Measurements from ENCODE around the gene ALDH8A1.
"Not testable (repeated sequence)": the region's sequence is repeated elsewhere in the genome, so short reads cannot be mapped to it uniquely, and the experiment has no call there.

ALDH8A1 gene

DNA sequence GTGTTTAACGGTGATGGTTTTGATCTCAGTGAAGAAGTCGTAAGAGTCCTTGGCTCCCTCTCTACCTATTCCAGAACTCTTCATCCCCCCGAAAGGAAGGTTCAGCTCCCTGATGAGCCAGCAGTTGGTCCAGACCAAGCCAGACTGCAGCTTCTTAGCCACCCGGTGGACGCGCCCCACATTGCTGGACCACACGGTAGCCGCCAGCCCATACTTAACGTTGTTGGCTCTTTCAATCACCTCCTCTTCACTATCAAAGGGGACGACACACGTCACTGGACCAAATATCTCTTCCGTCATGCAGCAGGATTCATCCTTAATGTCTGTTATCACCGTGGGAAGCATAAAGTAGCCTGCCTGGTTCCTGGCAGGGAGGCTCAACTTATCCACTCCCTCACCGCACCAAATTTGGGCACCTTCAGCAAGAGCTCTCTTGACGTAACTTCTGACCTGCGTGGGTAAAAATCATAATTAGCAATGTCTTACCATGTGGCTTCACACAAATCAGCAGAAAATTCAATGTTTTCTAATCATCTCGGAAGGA is 31.4 kb downstream of the ALDH8A1 start:
- intact Hi-C loops (cut with DNase I) = no loop called here
- DNase-seq = peak in 1 of 10 donors; percentile 43

- intact Hi-C loops (cut with DNase I) = no loop called here
- DNase-seq = no peak
These were observed 38.4 kb downstream of the ALDH8A1 start for GRCh38 chr6:134911547-134911946.

- intact Hi-C loops (cut with DNase I) = no loop called here
- DNase-seq = no peak
These were observed 39.3 kb downstream of the ALDH8A1 start for GRCh38 chr6:134910593-134910935.

GRCh38 chr6:134909701-134910592 is 40.0 kb downstream of the ALDH8A1 start:
- intact Hi-C loops (cut with DNase I) = no loop called here
- no peak for DNase-seq

DNA sequence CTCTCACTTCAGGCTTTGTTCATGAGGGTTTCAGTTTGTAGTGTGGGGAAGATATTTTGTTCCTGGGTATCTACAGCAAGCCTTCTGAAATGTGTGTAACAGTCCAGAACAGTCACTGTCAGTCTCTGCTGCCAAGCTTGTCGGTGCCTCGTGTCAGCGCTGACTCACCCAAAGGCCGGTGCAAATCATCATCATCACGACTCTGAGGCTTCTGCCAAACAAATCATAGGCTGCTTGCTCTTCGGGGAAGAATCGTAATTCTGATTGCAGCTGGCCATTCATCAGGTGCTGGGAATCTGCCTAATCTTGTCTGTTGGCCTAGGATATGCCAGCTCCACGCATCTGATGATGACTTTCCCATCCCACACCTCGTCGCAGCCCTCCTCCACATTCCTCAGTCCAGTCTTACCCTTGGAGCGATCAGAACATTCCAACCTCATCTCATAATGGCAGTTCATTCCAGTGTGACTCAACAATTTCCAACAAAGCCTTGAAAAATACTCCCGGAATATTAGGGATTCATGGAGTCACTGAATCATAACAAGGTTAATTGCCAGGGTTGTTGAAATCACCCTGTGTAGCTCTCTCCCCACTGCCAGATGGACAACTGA is 40.9 kb downstream of the ALDH8A1 start:
- DNase-seq = peak in 9 of 10 donors; percentile 34 to 95 (median 71)
- intact Hi-C loops (cut with DNase I) = no loop called here

GRCh38 chr6:134904731-134905130 is 45.2 kb downstream of the ALDH8A1 start:
- DNase-seq; intact Hi-C loops (cut with DNase I): not testable (repeated sequence)

DNA sequence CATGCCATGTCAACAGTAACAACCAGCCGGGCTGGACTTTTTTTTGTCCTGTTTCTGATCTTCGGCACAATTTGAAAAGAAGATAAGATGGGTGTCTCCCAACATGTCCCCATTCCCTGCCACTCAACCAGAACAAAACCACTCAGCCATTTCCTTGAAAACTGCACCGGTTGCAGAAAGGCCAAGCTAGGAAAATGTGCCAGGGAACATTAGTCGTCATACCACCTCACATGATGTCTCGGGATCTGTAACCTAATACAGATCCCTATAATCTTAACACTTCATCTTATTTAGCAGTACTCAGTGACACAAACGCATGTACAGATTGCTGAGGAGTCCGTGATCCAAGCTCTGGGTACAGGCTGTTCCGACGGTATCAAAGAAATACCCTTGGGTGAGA is 46.5 kb downstream of the ALDH8A1 start:
- intact Hi-C loops (cut with DNase I) = no loop called here
- no peak for DNase-seq

- DNase-seq = no peak
- intact Hi-C loops (cut with DNase I) = no loop called here
These were observed 47.0 kb downstream of the ALDH8A1 start for GRCh38 chr6:134902936-134903335.

DNA sequence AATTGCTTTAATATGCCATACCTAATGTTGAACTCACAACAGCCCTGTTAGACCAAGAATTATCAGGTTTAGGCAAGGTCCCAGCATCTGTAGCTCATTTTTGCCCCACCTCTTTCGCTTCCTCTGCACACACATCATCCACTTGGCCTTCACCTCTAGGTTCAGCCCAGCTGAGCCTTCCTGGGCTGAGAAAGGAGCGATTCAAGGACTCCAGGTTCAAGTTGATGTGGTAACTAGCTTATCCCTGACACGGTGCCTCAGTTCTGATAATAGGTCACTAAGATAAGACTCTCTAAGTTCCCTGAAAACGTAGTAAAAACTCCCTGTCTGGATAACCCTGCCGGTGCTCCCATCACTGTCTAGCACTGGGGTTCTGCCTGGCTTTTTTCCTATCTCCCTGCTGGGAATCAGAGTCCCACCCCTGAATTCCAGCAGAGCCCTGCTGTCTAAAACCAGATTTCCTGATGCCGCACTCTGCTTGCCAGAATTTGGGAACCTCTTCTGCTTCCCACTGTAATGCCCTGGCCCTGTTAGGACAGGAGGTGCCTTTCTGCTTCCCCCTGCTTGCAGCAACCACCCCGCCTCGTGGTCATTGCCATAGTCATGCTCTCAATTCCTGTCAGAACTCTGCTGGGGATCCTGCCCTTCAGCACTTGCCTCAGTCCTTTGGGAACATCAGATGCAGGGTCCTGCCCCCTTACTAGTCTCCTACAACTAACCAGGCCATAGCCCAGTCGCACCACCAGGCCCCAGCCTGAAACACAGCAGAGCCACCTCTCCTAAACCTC is 47.6 kb downstream of the ALDH8A1 start:
- intact Hi-C loops (cut with DNase I) = no loop called here
- no peak for DNase-seq

- no peak for DNase-seq
- intact Hi-C loops (cut with DNase I) = no loop called here
These were observed 51.3 kb downstream of the ALDH8A1 start for GRCh38 chr6:134898575-134898974.

DNA sequence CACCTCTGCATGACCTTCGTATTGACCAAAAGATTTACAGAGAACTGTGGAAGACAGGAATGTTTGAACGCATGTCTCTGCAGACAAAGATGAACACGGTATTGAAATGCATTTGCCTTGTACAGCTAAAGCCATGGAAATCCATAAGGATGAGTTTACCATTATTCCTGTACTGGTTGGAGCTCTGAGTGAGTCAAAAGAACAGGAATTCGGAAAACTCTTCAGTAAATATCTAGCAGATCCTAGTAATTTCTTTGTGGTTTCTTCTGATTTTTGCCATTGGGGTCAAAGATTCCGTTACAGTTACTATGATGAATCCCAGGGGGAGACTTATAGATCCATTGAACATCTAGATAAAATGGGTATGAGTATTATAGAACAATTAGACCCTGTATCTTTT is 51.7 kb downstream of the ALDH8A1 start:
- intact Hi-C loops (cut with DNase I); DNase-seq: not testable (repeated sequence)

DNA sequence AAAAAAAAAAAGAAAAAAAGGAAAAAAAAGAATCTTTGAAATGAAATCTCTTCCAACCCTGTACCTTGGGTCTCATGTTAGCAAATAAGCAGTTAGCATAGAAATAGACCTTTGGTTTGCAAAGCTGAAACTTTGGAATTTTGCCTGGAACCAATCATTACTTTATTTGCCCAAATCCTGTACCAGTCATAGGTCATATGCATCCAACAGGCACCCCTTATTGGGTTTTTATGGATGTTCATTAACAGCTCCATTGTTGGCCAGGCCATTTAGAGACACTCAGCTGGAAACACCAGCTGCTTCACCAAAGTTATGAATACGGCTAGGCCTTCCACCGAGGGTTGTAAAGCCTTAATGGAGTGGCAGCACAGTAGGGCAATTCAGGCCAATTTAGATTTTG is 53.0 kb downstream of the ALDH8A1 start:
- intact Hi-C loops (cut with DNase I) = no loop called here

DNA sequence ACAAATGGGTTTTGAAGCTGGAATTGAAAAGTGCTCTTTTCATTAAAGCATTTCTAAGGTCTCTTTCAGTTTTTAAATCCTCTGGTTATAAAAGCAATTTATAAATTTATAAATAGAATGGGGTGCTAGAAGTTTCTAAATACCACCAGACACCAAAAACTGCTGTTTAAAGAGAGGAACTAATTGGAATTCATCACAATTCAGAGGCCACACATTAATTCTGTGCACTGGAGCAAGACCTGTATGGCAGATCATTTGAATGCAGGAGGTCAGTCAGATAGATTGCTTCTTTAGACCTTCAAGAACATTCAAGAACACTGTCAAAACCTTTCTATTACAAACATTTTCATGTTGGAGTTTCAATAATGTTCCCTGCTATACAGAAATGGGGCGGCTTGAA is 55.1 kb downstream of the ALDH8A1 start:
- DNase-seq = no peak
- intact Hi-C loops (cut with DNase I) = no loop called here

More for the DNA sequence above, 53.0 kb downstream of the ALDH8A1 start:
- DNase-seq = no peak

DNA sequence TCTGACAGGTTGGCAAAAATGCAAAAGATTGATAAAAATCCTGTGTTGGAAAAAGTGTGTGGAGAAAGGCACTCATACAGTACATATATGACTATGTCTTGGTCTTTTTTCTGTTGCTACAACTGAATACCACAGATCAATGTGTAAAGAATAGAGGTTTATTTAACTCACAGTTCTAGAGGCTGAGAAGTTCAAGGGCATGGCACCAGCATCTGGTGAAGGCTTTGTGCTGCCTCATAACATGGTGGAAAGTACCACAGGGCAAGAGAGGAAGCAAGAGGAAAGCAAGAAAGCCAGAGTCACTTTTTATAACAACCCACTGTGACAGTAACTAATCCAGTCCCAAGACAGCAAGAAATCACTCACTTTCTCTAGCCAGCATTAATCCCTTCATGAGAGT is 57.5 kb downstream of the ALDH8A1 start:
- intact Hi-C loops (cut with DNase I) = no loop called here

DNA sequence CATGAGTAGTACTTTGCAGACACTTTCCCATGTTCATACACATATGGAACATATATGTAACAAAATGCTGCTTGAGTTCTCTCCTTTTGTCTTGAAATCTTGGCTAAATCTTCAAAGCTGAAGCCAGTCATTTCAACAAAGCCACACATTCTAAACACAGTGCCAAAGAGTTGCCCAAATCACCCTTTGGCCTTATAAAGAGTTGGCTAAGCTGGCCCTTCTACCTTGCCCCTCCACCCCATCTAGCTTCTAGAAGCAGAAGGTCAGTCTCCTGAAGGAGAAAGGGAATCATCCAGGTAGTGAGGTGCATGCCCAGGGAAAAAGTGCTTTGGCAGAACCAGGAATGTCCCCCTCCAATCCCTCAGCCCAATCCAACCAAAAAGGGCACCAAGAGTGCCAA is 58.3 kb downstream of the ALDH8A1 start:
- intact Hi-C loops (cut with DNase I) = no loop called here
- DNase-seq = no peak

More for the DNA sequence above, 57.5 kb downstream of the ALDH8A1 start:
- no peak for DNase-seq

GRCh38 chr6:134888316-134888715 is 61.6 kb downstream of the ALDH8A1 start:
- DNase-seq = no peak

DNA sequence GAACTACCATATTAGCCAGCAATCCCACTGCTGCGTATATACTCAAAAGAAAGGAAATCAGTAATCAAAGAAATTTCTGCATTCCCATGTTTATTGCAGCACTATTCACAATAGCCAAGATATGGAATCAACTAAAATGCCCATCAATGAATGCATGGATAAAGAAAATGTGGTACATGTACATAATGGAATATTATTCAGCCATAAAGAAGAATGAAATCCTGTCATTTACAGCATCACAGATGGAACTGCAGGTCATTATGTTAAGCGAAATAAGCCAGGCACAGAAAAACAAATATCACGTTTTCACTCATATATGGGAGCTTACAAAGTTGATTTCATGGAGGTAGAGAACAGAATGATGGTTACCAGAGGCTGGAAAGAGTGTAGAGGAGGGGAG is 65.1 kb downstream of the ALDH8A1 start:
- intact Hi-C loops (cut with DNase I) = loop anchor here (5.0 kb wide), 1 partner anchor 62 kb away; no protein-coding TSS in a partner anchor
- no peak for DNase-seq

More at GRCh38 chr6:134888316-134888715, 61.6 kb downstream of the ALDH8A1 start:
- intact Hi-C loops (cut with DNase I) = no loop called here

DNA sequence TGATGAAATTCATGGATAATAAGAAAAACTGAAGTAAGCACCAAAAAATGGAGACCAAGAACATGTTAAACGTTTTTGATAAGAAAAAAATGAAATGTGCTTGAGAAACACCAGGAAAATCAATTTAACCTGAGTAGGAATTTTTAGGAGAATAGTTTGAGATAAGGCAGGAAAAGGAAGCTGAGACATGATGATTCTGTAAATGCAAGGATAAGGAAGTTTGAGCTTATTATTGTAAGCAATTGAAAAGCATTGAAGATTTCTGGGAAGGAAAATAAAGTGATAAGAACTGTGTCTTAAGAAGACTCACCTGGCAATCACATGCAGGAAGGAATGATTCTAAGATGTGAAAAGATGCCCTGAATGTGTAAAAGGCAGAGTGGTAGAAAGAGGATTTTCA is 66.6 kb downstream of the ALDH8A1 start:
- DNase-seq = no peak
- intact Hi-C loops (cut with DNase I) = loop anchor here (2.0 to 5.0 kb wide), 2 partner anchors 61 to 729 kb away; no protein-coding TSS in a partner anchor

GRCh38 chr6:134882426-134883038 is 67.4 kb downstream of the ALDH8A1 start:
- peak; percentile 59 to 95 (median 77) for DNase-seq
- intact Hi-C loops (cut with DNase I) = loop anchor here (2.0 to 5.0 kb wide), 2 partner anchors 60 to 728 kb away; no protein-coding TSS in a partner anchor
